Neural cell (in vitro differentiated cells): ENCODE measurements around the gene SMIM36. TPM values are rescaled to one million over a fixed set of nuclear protein-coding genes. Genes with fewer than 3 reads are reported as not detected.

Source experiments
- H2AFZ ChIP-seq: fragments of 200-600, 300-800 bp; sonication (generic), shearing (Covaris generic); 2 replicates; pipeline ENCODE4 v1.6.0; 2014; ENCODE audit warnings: low read depth, mild to moderate bottlenecking, antibody characterized with exemption, low read length, moderate library complexity
- H3F3A ChIP-seq: fragments of 200-600 bp; shearing (Covaris generic); 2 replicates; pipeline ENCODE4 v1.6.1; 2016; ENCODE audit warnings: mild to moderate bottlenecking, moderate library complexity, mixed read lengths, antibody characterized with exemption, low read length; ENCODE audit not compliant: insufficient read depth, poor library complexity, severe bottlenecking
- H3K27ac ChIP-seq: fragments of 200-600, 300-800 bp; sonication (generic), shearing (Covaris generic); 2 replicates; pipeline ENCODE4 v1.5.1; 2014; ENCODE audit warnings: mild to moderate bottlenecking, low read length, moderate library complexity
- H3K27me3 ChIP-seq: fragments of 300-800, 200-600 bp; sonication (generic), shearing (Covaris generic); 2 replicates; pipeline ENCODE4 v1.6.0; 2014; ENCODE audit warnings: mild to moderate bottlenecking, low read depth, low read length, moderate library complexity; ENCODE audit not compliant: insufficient read depth
- H3K36me3 ChIP-seq: fragments of 300-800, 200-600 bp; sonication (generic), shearing (Covaris generic); 2 replicates; pipeline ENCODE4 v1.5.1; 2014; ENCODE audit warnings: mild to moderate bottlenecking, antibody characterized with exemption, low read length, moderate library complexity; ENCODE audit not compliant: insufficient read depth
- H3K4me2 ChIP-seq: fragments of 300-800, 200-600 bp; sonication (generic), shearing (Covaris generic); 2 replicates; pipeline ENCODE4 v1.6.0; 2014; ENCODE audit warnings: mild to moderate bottlenecking, low read length
- H3K4me3 ChIP-seq: fragments of 300-800, 200-600 bp; sonication (generic), shearing (Covaris generic); 2 replicates; pipeline ENCODE4 v1.5.1; 2014; ENCODE audit warnings: mild to moderate bottlenecking, low read length, moderate library complexity
- H3K79me2 ChIP-seq: fragments of 200-600 bp; shearing (Covaris generic); replicated peaks from 2 replicates; pipeline ENCODE4 v1.6.0; 2014; ENCODE audit warnings: mild to moderate bottlenecking, low read length, moderate library complexity; ENCODE audit not compliant: insufficient read depth
- H3K9ac ChIP-seq: fragments of 300-800, 200-600 bp; sonication (generic), shearing (Covaris generic); 2 replicates; pipeline ENCODE4 v1.6.1; 2016; ENCODE audit warnings: mild to moderate bottlenecking, low read length, mixed read lengths
- H3K9me2 ChIP-seq: fragments of 200-600 bp; shearing (Covaris generic); 2 replicates; pipeline ENCODE4 v1.6.1; 2016; ENCODE audit warnings: mild to moderate bottlenecking, low read length, mixed read lengths; ENCODE audit not compliant: insufficient read depth
- H3K9me3 ChIP-seq: fragments of 200-600, 300-800 bp; sonication (generic), shearing (Covaris generic); 2 replicates; pipeline ENCODE4 v1.6.1; 2016; ENCODE audit warnings: mild to moderate bottlenecking, mixed run types, low read length, moderate library complexity, mixed read lengths
- H4K20me1 ChIP-seq: fragments of 200-600 bp; shearing (Covaris generic); 2 replicates; pipeline ENCODE4 v1.6.1; 2016; ENCODE audit warnings: mild to moderate bottlenecking, mixed run types; ENCODE audit not compliant: insufficient read depth
- CTCF ChIP-seq: fragments of 450-650 bp; IDR thresholded peaks from 2 replicates; pipeline ENCODE4 v1.5.1; 2014; ENCODE audit warnings: antibody characterized with exemption, mild to moderate bottlenecking, moderate library complexity; ENCODE audit not compliant: poor library complexity, severe bottlenecking
- EP300 ChIP-seq: fragments of 450-650 bp; conservative IDR thresholded peaks from 2 replicates; pipeline ENCODE4 v1.6.1; 2014; ENCODE audit warnings: antibody characterized with exemption, mild to moderate bottlenecking, moderate library complexity; ENCODE audit not compliant: poor library complexity, severe bottlenecking
- EZH2 ChIP-seq: fragments of 200-600, 300-800 bp; shearing (Covaris generic), sonication (generic); IDR thresholded peaks from 2 replicates; pipeline ENCODE4 v1.6.1; 2014; ENCODE audit warnings: antibody characterized with exemption, low read length, borderline replicate concordance, mild to moderate bottlenecking; ENCODE audit not compliant: insufficient read depth, poor library complexity, severe bottlenecking
- MXI1 ChIP-seq: fragments of 450-650 bp; conservative IDR thresholded peaks from 2 replicates; pipeline ENCODE4 v1.6.1; 2014; ENCODE audit warnings: antibody characterized with exemption, mild to moderate bottlenecking; ENCODE audit not compliant: poor library complexity, severe bottlenecking
- POLR2AphosphoS5 ChIP-seq: IDR thresholded peaks from 2 replicates; pipeline ENCODE4 v1.6.1; 2012
- RAD21 ChIP-seq: fragments of 450-650 bp; conservative IDR thresholded peaks from 2 replicates; pipeline ENCODE4 v1.6.1; 2014; ENCODE audit warnings: antibody characterized with exemption, mild to moderate bottlenecking, moderate library complexity
- SMC3 ChIP-seq: fragments of 450-650 bp; conservative IDR thresholded peaks from 2 replicates; pipeline ENCODE4 v1.6.1; 2014; ENCODE audit warnings: antibody characterized with exemption, mild to moderate bottlenecking, moderate library complexity; ENCODE audit not compliant: poor library complexity
- TAF1 ChIP-seq: IDR thresholded peaks from 2 replicates; pipeline ENCODE4 v1.6.1; 2012; ENCODE audit warnings: low read depth
- polyA minus RNA-seq: library from RNA; depleted of rRNA, polyadenylated mRNA; stranded (reverse); fragments of >200 nt; gene quantifications from 2 replicates; pipeline ENCODE4 v1.2.3, GENCODE V29; 2014
- polyA plus RNA-seq: library from polyadenylated mRNA; depleted of rRNA; stranded (reverse); fragments of >200 nt; gene quantifications from 2 replicates; pipeline ENCODE4 v1.2.3, GENCODE V29; 2014
- TF ChIP-seq, protein P1 (sequence below): IDR thresholded peaks from 2 replicates; pipeline ENCODE4 v1.6.1; 2012; ENCODE audit warnings: borderline replicate concordance

Gene SMIM36
- not detected in 2 replicates for polyA plus RNA-seq
- polyA minus RNA-seq, result not detected in 2 replicates

DNA sequence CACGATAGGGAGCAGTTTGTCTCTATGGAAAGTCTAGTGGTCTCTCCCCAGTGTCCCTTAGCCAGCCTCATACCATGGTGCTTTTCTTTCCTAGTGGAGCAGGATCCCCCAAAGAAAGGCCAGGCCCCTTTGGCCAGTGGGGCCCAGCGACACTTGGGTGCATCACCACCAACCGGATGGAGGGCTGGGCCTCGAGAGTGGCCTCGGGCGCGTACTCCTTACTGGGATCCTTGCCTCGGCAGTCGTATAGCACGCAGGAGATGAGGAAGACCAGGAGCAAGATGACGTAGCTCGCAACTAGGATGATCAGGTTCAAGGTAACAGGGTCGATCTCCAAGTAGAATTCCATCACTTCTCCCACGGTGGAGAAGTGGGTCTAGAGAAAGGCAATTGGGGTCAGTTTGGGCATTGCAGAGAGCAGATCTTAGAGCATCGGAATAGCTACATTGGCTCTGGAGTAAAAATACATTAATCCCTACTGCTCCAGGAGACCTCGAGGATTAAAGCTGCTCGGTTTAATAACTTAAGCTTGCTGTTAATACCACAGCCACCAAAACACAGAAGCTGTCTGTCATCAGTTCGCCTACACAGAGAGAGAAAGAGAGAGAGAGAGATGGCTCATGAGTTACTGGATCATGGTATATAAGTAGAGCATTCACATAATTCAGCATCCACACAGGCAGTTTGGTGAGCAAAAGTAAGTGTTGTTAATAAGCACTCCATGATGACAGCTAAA is at the start of gene SMIM36:
TSS of gene SMIM36 (minus strand) at position 467 of the 736 bp plus-strand sequence.
- Histone ChIP-seq H3K4me2 (no peak within 1 kb of the TSS), H4K20me1 (no peaks in the 10 kb centered on the region), H3K9me3 (no peaks in the 10 kb centered on the region), H3K79me2 (no peaks in the 10 kb centered on the region), H3K9me2 (no peaks in the 10 kb centered on the region), H3K9ac (no peak within 1 kb of the TSS), H3K27me3 (no peaks in the 10 kb centered on the region), H3F3A (no peaks in the 10 kb centered on the region), H2AFZ (no peak within 1 kb of the TSS), H3K27ac (no peak within 1 kb of the TSS), H3K4me3 (no peak within 1 kb of the TSS), H3K36me3 (no peaks in the 10 kb centered on the region)
- TF ChIP-seq SMC3, result no peak
- no peak for TF ChIP-seq MXI1
- no peak for TF ChIP-seq EZH2
- TF ChIP-seq RAD21, result no peak
- no peak for TF ChIP-seq EP300
- no peak for TF ChIP-seq CTCF
- TF ChIP-seq TAF1, result no peak
- TF ChIP-seq, protein P1, sequence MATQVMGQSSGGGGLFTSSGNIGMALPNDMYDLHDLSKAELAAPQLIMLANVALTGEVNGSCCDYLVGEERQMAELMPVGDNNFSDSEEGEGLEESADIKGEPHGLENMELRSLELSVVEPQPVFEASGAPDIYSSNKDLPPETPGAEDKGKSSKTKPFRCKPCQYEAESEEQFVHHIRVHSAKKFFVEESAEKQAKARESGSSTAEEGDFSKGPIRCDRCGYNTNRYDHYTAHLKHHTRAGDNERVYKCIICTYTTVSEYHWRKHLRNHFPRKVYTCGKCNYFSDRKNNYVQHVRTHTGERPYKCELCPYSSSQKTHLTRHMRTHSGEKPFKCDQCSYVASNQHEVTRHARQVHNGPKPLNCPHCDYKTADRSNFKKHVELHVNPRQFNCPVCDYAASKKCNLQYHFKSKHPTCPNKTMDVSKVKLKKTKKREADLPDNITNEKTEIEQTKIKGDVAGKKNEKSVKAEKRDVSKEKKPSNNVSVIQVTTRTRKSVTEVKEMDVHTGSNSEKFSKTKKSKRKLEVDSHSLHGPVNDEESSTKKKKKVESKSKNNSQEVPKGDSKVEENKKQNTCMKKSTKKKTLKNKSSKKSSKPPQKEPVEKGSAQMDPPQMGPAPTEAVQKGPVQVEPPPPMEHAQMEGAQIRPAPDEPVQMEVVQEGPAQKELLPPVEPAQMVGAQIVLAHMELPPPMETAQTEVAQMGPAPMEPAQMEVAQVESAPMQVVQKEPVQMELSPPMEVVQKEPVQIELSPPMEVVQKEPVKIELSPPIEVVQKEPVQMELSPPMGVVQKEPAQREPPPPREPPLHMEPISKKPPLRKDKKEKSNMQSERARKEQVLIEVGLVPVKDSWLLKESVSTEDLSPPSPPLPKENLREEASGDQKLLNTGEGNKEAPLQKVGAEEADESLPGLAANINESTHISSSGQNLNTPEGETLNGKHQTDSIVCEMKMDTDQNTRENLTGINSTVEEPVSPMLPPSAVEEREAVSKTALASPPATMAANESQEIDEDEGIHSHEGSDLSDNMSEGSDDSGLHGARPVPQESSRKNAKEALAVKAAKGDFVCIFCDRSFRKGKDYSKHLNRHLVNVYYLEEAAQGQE, result no peak
- no peak for TF ChIP-seq POLR2AphosphoS5

DNA sequence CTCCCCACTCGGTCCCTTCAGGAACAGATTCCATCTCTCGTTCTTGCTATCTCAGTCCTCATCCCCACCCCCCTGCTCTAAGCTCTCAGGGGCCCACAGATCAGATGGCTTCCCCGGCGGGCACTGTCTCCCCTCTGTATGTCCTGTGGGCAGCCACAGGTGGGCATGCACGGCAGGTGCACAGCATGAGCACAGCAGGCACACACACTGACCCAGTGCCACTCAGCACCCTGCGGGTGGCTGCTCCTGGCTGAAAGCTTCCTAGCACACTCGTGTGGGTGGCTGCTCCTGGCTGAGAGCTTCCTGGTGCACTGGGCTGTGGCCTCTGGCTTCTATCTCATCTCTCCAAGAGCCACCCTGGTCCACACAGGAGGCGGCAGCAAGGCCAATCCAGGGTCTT is 44.5 kb upstream of the SMIM36 start:
- H3K27ac ChIP-seq, result no peak overlapping the region
- H3K79me2 ChIP-seq, result no peaks in the 10 kb centered on the region
- H3K9ac ChIP-seq, result no peak overlapping the region
- no peak for TF ChIP-seq EZH2
- no peak for TF ChIP-seq SMC3
- TF ChIP-seq POLR2AphosphoS5, result no peak
- no peak for TF ChIP-seq MXI1
- H4K20me1 ChIP-seq, result no peaks in the 10 kb centered on the region
- no peaks in the 10 kb centered on the region for H3K9me2 ChIP-seq
- H2AFZ ChIP-seq, result no peak overlapping the region
- no peaks in the 10 kb centered on the region for H3F3A ChIP-seq
- no peaks in the 10 kb centered on the region for H3K27me3 ChIP-seq
- H3K4me2 ChIP-seq, result no peak overlapping the region
- no peaks in the 10 kb centered on the region for H3K36me3 ChIP-seq
- no peak overlapping the region for H3K4me3 ChIP-seq
- no peaks in the 10 kb centered on the region for H3K9me3 ChIP-seq
